ENCODE measurements around the gene DDRGK1. TPM values are rescaled to one million over a fixed set of nuclear protein-coding genes. Genes with fewer than 3 reads are reported as not detected.

DDRGK1 gene
- polyA plus RNA-seq, 3 donors from 2014 or later, result 45.6 to 63.1 (median 48.0) TPM

- H3K9me3 Mint-ChIP-seq, result no peaks in the 10 kb centered on the region
- H3K4me1 Mint-ChIP-seq, result peaks cover 11 to 17% of the 10 kb centered on the region in 2 donors
- H3K27ac Mint-ChIP-seq, result peak overlapping the region in 1 of 6 donors; percentile 21
- peak overlapping the region; percentile 71 to 85 (median 81) for H3K4me3 Mint-ChIP-seq
- DNase-seq, result peak in 1 of 3 donors; percentile 8
- no peaks in the 10 kb centered on the region for H3K36me3 Mint-ChIP-seq
- peaks cover 19 to 21% (median 21%) of the 10 kb centered on the region in 3 donors for H3K27me3 Mint-ChIP-seq (ENCODE audit: low read depth in 3 of 3)
These were observed 29.8 kb downstream of the DDRGK1 start for GRCh38 chr20:3174442-3175261.

GRCh38 chr20:3173610-3174441, 30.7 kb downstream of the DDRGK1 start:
- Mint-ChIP-seq H3K4me1 (peaks cover 11 to 17% of the 10 kb centered on the region in 2 donors), H3K4me3 (peak overlapping the region; percentile 71 to 85 (median 81)), H3K27me3 (ENCODE audit: low read depth in 3 of 3) (peaks cover 19 to 24% (median 21%) of the 10 kb centered on the region in 3 donors), H3K36me3 (peaks cover 0 to 5% (median 0%) of the 10 kb centered on the region in 3 donors), H3K27ac (peak overlapping the region in 1 of 6 donors; percentile 21), H3K9me3 (no peaks in the 10 kb centered on the region)
- DNase-seq, result peak; percentile 82 to 86 (median 83)

- DNase-seq, result peak; percentile 72 to 77 (median 76)
- H3K4me1 Mint-ChIP-seq, result peaks cover 11 to 17% of the 10 kb centered on the region in 2 donors
- no peaks in the 10 kb centered on the region for H3K9me3 Mint-ChIP-seq
- peak within 1 kb of the TSS in 4 of 6 donors; percentile 32 to 87 (median 53) for H3K27ac Mint-ChIP-seq
- peaks cover 17 to 25% (median 23%) of the 10 kb centered on the region in 3 donors for H3K27me3 Mint-ChIP-seq (ENCODE audit: low read depth in 3 of 3)
- H3K4me3 Mint-ChIP-seq, result peak within 1 kb of the TSS; percentile 77 to 87 (median 83)
- peaks cover 0 to 5% (median 0%) of the 10 kb centered on the region in 3 donors for H3K36me3 Mint-ChIP-seq
These were observed 31.4 kb downstream of the DDRGK1 start, which contains the start of gene LZTS3 for GRCh38 chr20:3172933-3173609. LZTS3 (minus strand) TSS chr20:3173549; CDS start chr20:3167163, 6,386 bp downstream.

- peaks cover 18 to 25% (median 22%) of the 10 kb centered on the region in 3 donors for H3K27me3 Mint-ChIP-seq (ENCODE audit: low read depth in 3 of 3)
- H3K9me3 Mint-ChIP-seq, result no peaks in the 10 kb centered on the region
- DNase-seq, result no peak
These were observed 32.2 kb downstream of the DDRGK1 start for GRCh38 chr20:3172126-3172932.

GRCh38 chr20:3171391-3172125, 32.9 kb downstream of the DDRGK1 start:
- DNase-seq, result no peak
- peak overlapping the region in 1 of 6 donors; percentile 66 for H3K27ac Mint-ChIP-seq
- peaks cover 11 to 17% of the 10 kb centered on the region in 2 donors for H3K4me1 Mint-ChIP-seq
- peak overlapping the region; percentile 74 to 87 (median 83) for H3K4me3 Mint-ChIP-seq
- peaks cover 19 to 25% (median 22%) of the 10 kb centered on the region in 3 donors for H3K27me3 Mint-ChIP-seq (ENCODE audit: low read depth in 3 of 3)
- peaks cover 0 to 5% (median 0%) of the 10 kb centered on the region in 3 donors for H3K36me3 Mint-ChIP-seq
- H3K9me3 Mint-ChIP-seq, result no peaks in the 10 kb centered on the region

More at GRCh38 chr20:3172126-3172932, 32.2 kb downstream of the DDRGK1 start:
- Mint-ChIP-seq H3K36me3 (peaks cover 0 to 5% (median 0%) of the 10 kb centered on the region in 3 donors), H3K4me1 (peaks cover 11 to 17% of the 10 kb centered on the region in 2 donors), H3K4me3 (peak overlapping the region; percentile 74 to 87 (median 83)), H3K27ac (peak overlapping the region in 4 of 6 donors; percentile 32 to 87 (median 53))

GRCh38 chr20:3168829-3169590, 35.5 kb downstream of the DDRGK1 start:
- no peak overlapping the region for H3K27ac Mint-ChIP-seq
- DNase-seq, result no peak
- no peaks in the 10 kb centered on the region for H3K9me3 Mint-ChIP-seq
- H3K36me3 Mint-ChIP-seq, result peaks cover 0 to 5% (median 0%) of the 10 kb centered on the region in 3 donors
- H3K27me3 Mint-ChIP-seq (ENCODE audit: low read depth in 3 of 3), result peaks cover 14 to 19% (median 18%) of the 10 kb centered on the region in 3 donors
- H3K4me1 Mint-ChIP-seq, result peaks cover 0 to 8% of the 10 kb centered on the region in 2 donors
- no peak overlapping the region for H3K4me3 Mint-ChIP-seq

- Mint-ChIP-seq H3K4me1 (peaks cover 0 to 3% of the 10 kb centered on the region in 2 donors), H3K9me3 (no peaks in the 10 kb centered on the region), H3K36me3 (peaks cover 0 to 5% (median 0%) of the 10 kb centered on the region in 3 donors), H3K27ac (no peak overlapping the region), H3K27me3 (ENCODE audit: low read depth in 3 of 3) (peaks cover 12 to 19% (median 16%) of the 10 kb centered on the region in 3 donors), H3K4me3 (no peak overlapping the region)
- no peak for DNase-seq
These were observed 36.2 kb downstream of the DDRGK1 start for GRCh38 chr20:3168079-3168828.

- no peak overlapping the region for H3K4me3 Mint-ChIP-seq
- H3K27ac Mint-ChIP-seq, result no peak overlapping the region
These were observed 36.8 kb downstream of the DDRGK1 start for GRCh38 chr20:3167738-3168078.

GRCh38 chr20:3166913-3167342, 37.6 kb downstream of the DDRGK1 start:
- Mint-ChIP-seq H3K36me3 (peaks cover 0 to 5% (median 0%) of the 10 kb centered on the region in 3 donors), H3K4me3 (no peak overlapping the region), H3K9me3 (no peaks in the 10 kb centered on the region), H3K27me3 (ENCODE audit: low read depth in 3 of 3) (peaks cover 9 to 10% (median 9%) of the 10 kb centered on the region in 3 donors), H3K4me1 (no peaks in the 10 kb centered on the region), H3K27ac (no peak overlapping the region)
- DNase-seq, result no peak

More at GRCh38 chr20:3167738-3168078, 36.8 kb downstream of the DDRGK1 start:
- Mint-ChIP-seq H3K4me1 (peaks cover 0 to 3% of the 10 kb centered on the region in 2 donors), H3K36me3 (peaks cover 0 to 5% (median 0%) of the 10 kb centered on the region in 3 donors), H3K9me3 (no peaks in the 10 kb centered on the region), H3K27me3 (ENCODE audit: low read depth in 3 of 3) (peaks cover 12 to 17% (median 16%) of the 10 kb centered on the region in 3 donors)
- no peak for DNase-seq

- no peaks in the 10 kb centered on the region for H3K4me1 Mint-ChIP-seq
- no peak overlapping the region for H3K4me3 Mint-ChIP-seq
- peaks cover 0 to 5% (median 0%) of the 10 kb centered on the region in 3 donors for H3K36me3 Mint-ChIP-seq
- no peak for DNase-seq
- H3K27me3 Mint-ChIP-seq (ENCODE audit: low read depth in 3 of 3), result peaks cover 6 to 8% (median 7%) of the 10 kb centered on the region in 3 donors
- no peak overlapping the region for H3K27ac Mint-ChIP-seq
- H3K9me3 Mint-ChIP-seq, result no peaks in the 10 kb centered on the region
These were observed 38.1 kb downstream of the DDRGK1 start for GRCh38 chr20:3166338-3166912.
